Measurements from ENCODE around the gene CHI3L2.

DNA sequence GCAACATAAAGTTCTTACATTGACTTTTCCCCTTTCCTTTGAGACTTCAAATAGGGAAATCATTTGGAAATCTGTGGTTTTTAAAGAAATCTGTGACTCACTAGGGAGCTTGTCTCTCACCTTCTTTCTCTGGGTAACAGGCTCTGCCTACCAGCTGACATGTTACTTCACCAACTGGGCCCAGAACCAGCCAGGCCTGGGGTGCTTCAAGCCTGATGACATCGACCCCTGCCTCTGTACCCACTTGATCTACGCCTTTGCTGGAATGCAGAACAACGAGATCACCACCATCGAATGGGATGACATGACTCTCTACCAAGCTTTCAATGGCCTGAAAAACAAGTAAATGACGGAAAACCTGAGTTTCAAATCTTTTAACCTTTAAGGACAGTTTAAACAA lies 53.9 kb downstream of the CHI3L2 start:
- no peak for TF ChIP-seq BHLHE40 (IDR thresholded peaks at IDR 0.05; ENCODE audit: borderline replicate concordance)
- no peak for TF ChIP-seq HDGF (IDR thresholded peaks at IDR 0.05; ENCODE audit: borderline replicate concordance)
- TF ChIP-seq L3MBTL2 (conservative IDR thresholded peaks at IDR 0.05) = no peak
- TF ChIP-seq FOXM1 (IDR thresholded peaks at IDR 0.05; ENCODE audit: borderline replicate concordance) = no peak
- TF ChIP-seq SUZ12 (IDR thresholded peaks at IDR 0.05) = no peak
- TF ChIP-seq SP1 (IDR thresholded peaks at IDR 0.05) = no peak
- no peak for TF ChIP-seq NFRKB (IDR thresholded peaks at IDR 0.05)
- no peak for TF ChIP-seq FOXA1 (IDR thresholded peaks at IDR 0.05)
- TF ChIP-seq ZNF384 (IDR thresholded peaks at IDR 0.05) = no peak
- TF ChIP-seq FOXK2 (IDR thresholded peaks at IDR 0.05) = no peak
- TF ChIP-seq LEF1 (IDR thresholded peaks at IDR 0.05; ENCODE audit: borderline replicate concordance) = no peak
- TF ChIP-seq ELF4 (IDR thresholded peaks at IDR 0.05) = no peak
- TF ChIP-seq TARDBP (IDR thresholded peaks at IDR 0.05) = no peak
- TF ChIP-seq, protein P1, sequence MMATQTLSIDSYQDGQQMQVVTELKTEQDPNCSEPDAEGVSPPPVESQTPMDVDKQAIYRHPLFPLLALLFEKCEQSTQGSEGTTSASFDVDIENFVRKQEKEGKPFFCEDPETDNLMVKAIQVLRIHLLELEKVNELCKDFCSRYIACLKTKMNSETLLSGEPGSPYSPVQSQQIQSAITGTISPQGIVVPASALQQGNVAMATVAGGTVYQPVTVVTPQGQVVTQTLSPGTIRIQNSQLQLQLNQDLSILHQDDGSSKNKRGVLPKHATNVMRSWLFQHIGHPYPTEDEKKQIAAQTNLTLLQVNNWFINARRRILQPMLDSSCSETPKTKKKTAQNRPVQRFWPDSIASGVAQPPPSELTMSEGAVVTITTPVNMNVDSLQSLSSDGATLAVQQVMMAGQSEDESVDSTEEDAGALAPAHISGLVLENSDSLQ (IDR thresholded peaks at IDR 0.05) = no peak
